ENCODE results near the gene FOSB. TPM values are rescaled to one million over a fixed set of nuclear protein-coding genes. Genes with fewer than 3 reads are reported as not detected.

Gene FOSB
- total RNA-seq, 4 donors from 2014 or later, result 0.60 to 4.9 (median 1.8) TPM

- 89 to 91% methylated on average over 5 of the region's 5 CpGs for WGBS, 2 donors
- H3K9me3 ChIP-seq, result no peaks in the 10 kb centered on the region
- no peaks in the 10 kb centered on the region for H3K36me3 ChIP-seq
- TF ChIP-seq POLR2A (IDR thresholded peaks at IDR 0.05) (no peak), EP300 (IDR thresholded peaks at IDR 0.05) (no peak), CTCF (IDR thresholded peaks at IDR 0.05) (no peak)
- no peaks in the 10 kb centered on the region for H3K27me3 ChIP-seq
- H3K27ac ChIP-seq, result no peak overlapping the region
- DNase-seq (ENCODE audit: low spot score in 2 of 2), result no peak
- peaks cover 0 to 21% (median 1%) of the 10 kb centered on the region in 4 donors for H3K4me1 ChIP-seq
- no peak overlapping the region for H3K4me3 ChIP-seq
Observed at GRCh38 chr19:45483033-45483432, 15.2 kb downstream of the FOSB start.

- Histone ChIP-seq H3K9me3 (no peaks in the 10 kb centered on the region), H3K36me3 (no peaks in the 10 kb centered on the region), H3K27me3 (no peaks in the 10 kb centered on the region), H3K4me3 (no peak overlapping the region), H3K4me1 (peaks cover 0 to 10% (median 0%) of the 10 kb centered on the region in 4 donors), H3K27ac (no peak overlapping the region)
- 74% methylated on average over 13 of the region's 13 CpGs for WGBS, 2 donors
- no peak for DNase-seq (ENCODE audit: low spot score in 2 of 2)
- TF ChIP-seq EP300 (IDR thresholded peaks at IDR 0.05), result no peak
- no peak for TF ChIP-seq POLR2A (IDR thresholded peaks at IDR 0.05)
- TF ChIP-seq CTCF (IDR thresholded peaks at IDR 0.05), result no peak
Observed at GRCh38 chr19:45484273-45484945, 16.6 kb downstream of the FOSB start.

GRCh38 chr19:45485305-45486077, 17.7 kb downstream of the FOSB start:
- Histone ChIP-seq H3K9me3 (no peaks in the 10 kb centered on the region), H3K27me3 (no peaks in the 10 kb centered on the region), H3K4me3 (peak overlapping the region; percentile 46 to 87 (median 56)), H3K27ac (peak overlapping the region; percentile 6 to 84 (median 54)), H3K36me3 (no peaks in the 10 kb centered on the region), H3K4me1 (peaks cover 0 to 10% (median 0%) of the 10 kb centered on the region in 4 donors)
- peak; percentile 98 to 99 for DNase-seq (ENCODE audit: low spot score in 2 of 2)
- 1% methylated on average over 25 to 28 of the region's 35 CpGs for WGBS, 2 donors
- TF ChIP-seq POLR2A (IDR thresholded peaks at IDR 0.05), result no peak
- peak in 1 of 2 donors; percentile 58 for TF ChIP-seq EP300 (IDR thresholded peaks at IDR 0.05)
- TF ChIP-seq CTCF (IDR thresholded peaks at IDR 0.05), result peak; percentile 81 to 88 (median 86)

DNA sequence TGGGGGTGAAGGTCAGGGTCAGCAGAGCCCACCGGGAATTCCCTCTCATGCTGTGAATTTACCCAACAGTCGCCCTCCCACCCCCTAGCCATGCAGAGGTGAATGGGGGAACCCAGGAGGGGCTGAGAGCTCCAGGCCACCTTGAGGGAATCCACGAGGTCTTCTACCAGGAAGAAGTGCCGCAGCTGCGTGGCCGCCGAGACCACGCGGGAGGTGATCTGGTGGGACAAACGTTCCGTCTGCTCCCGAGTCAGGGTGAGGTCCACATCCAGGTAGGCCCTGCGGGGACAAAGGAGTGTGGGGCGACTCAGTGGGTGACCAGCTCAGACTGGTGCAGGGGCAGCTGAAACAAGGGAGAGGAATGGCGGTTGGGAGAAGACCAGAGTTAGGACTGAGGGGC, 20.9 kb downstream of the FOSB start:
- H3K4me3 ChIP-seq, result no peak overlapping the region
- no peak for DNase-seq (ENCODE audit: low spot score in 2 of 2)
- peaks cover 0 to 26% (median 4%) of the 10 kb centered on the region in 4 donors for H3K4me1 ChIP-seq
- no peaks in the 10 kb centered on the region for H3K9me3 ChIP-seq
- WGBS, 2 donors, result 85 to 91% methylated on average over 14 to 15 of the region's 15 CpGs
- H3K27ac ChIP-seq, result no peak overlapping the region
- peaks cover 0 to 13% of the 10 kb centered on the region in 2 donors for H3K27me3 ChIP-seq
- TF ChIP-seq CTCF (IDR thresholded peaks at IDR 0.05), result no peak
- no peak for TF ChIP-seq POLR2A (IDR thresholded peaks at IDR 0.05)
- no peak for TF ChIP-seq EP300 (IDR thresholded peaks at IDR 0.05)
- H3K36me3 ChIP-seq, result no peaks in the 10 kb centered on the region

All from tibial nerve (tissue), 4 donors.